Measurements from ENCODE around the gene TBC1D1. TPM values are rescaled to one million over a fixed set of nuclear protein-coding genes. Genes with fewer than 3 reads are reported as not detected.
A peak's percentile ranks its signal among the peaks of the same experiment; 100 is the strongest.

TBC1D1 gene
- total RNA-seq, 1 donor from 2014 or later = 129 TPM

DNA sequence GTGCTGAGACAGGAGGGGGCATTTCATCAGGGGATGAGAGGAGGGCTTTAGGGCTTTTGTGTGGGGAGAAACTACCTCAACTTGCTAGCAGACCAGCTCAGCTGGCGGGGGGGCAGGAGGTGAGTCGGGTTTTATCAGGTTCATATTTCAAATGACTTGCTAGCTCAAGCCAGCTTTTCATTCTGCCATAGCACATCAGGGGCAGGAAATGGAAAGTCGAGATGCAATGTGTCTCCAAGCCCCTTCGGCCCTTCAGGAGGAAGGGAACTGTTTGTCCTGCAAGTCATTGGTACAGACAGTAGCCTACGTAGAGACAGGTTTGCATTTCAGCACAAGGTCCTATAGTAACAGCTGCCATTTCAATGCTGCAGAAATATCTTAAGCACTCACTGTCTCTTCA is 263.4 kb downstream of the TBC1D1 start:
- TF ChIP-seq CTCF (IDR thresholded peaks at IDR 0.05; ENCODE audit: borderline replicate concordance) = no peak
- Histone ChIP-seq H3K9me3 (replicated peaks) (no peaks in the 10 kb centered on the region), H3K27ac (replicated peaks) (peak overlapping the region; percentile 87), H3K36me3 (no peaks in the 10 kb centered on the region), H3K27me3 (ENCODE audit: low read depth) (no peaks in the 10 kb centered on the region), H3K4me3 (no peak overlapping the region), H3K4me1 (peaks cover 53% of the 10 kb centered on the region)
- no peak for DNase-seq
- intact Hi-C loops (cut with micrococcal nuclease) = loop anchor here (10.0 kb wide), 1 partner anchor 79 kb away; no protein-coding TSS in a partner anchor

- no peaks in the 10 kb centered on the region for H3K36me3 ChIP-seq
- peaks cover 48% of the 10 kb centered on the region for H3K4me1 ChIP-seq
- H3K27me3 ChIP-seq (ENCODE audit: low read depth) = no peaks in the 10 kb centered on the region
- H3K9me3 ChIP-seq (replicated peaks) = no peaks in the 10 kb centered on the region
- H3K4me3 ChIP-seq = peak overlapping the region; percentile 5
- intact Hi-C loops (cut with micrococcal nuclease) = loop anchor here (10.0 kb wide), 1 partner anchor 80 kb away; no protein-coding TSS in a partner anchor
- peak; percentile 69 for DNase-seq
- peak overlapping the region; percentile 87 for H3K27ac ChIP-seq (replicated peaks)
- TF ChIP-seq CTCF (IDR thresholded peaks at IDR 0.05; ENCODE audit: borderline replicate concordance) = no peak
Observed at GRCh38 chr4:38154681-38155588, 264.1 kb downstream of the TBC1D1 start.

DNA sequence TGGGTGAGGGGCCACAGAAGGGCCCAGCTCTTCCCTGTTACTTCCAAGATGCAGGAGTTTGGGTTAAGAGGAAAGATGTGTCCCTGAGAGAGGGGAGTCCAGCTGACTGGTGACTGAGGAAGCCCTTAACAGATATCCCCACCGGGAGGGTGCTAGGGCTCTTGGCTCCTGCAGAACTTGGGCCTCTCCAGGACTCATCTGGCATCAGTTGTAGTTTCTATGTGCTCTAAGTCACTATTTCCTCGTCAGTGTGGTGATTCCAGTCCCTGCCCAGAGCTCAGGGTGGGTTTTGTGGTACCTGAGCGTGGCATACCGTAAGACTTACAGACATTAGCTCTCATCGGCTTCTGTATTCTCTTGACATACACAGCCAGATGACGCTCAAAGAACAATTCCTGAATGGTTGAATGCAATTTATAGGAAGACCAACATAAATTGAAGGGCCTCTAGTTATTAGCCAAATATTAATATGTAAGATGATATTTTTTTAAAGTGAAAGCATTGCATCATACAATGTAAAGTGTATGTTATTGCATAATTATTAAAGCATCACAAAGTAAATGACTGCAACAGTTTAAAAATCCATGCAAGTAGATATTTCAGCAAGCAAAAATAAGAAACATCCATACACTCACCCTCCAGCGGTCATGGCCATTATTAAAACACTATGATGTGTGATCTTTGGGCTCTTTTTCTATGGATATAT is 264.9 kb downstream of the TBC1D1 start:
- Histone ChIP-seq H3K36me3 (no peaks in the 10 kb centered on the region), H3K27ac (replicated peaks) (peak overlapping the region; percentile 87), H3K4me1 (peaks cover 44% of the 10 kb centered on the region), H3K27me3 (ENCODE audit: low read depth) (no peaks in the 10 kb centered on the region), H3K9me3 (replicated peaks) (no peaks in the 10 kb centered on the region), H3K4me3 (no peak overlapping the region)
- no peak for DNase-seq
- TF ChIP-seq CTCF (IDR thresholded peaks at IDR 0.05; ENCODE audit: borderline replicate concordance) = no peak
- intact Hi-C loops (cut with micrococcal nuclease) = loop anchor here (10.0 kb wide), 1 partner anchor 81 kb away; no protein-coding TSS in a partner anchor

DNA sequence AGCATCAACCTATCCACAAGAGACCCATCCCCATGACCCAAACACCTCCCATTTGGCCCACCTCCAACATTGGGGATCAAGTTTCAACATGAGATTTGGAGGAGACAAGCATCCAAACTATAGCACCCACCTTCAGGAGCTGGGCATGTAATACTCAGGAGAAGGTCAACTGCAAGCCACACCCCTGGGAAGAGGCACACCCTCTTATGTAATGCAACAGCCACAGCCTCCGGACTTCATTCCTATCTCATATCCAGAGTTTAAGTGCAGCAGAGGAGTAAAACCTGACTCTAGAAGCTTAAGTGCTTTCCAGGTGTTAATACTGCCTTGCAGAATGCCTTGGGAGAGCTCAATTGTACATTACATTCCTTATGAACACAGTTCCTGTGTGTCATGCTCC is 266.7 kb downstream of the TBC1D1 start:
- intact Hi-C loops (cut with micrococcal nuclease) = loop anchor here (10.0 kb wide), 1 partner anchor 83 kb away; no protein-coding TSS in a partner anchor
- no peaks in the 10 kb centered on the region for H3K36me3 ChIP-seq
- peak overlapping the region; percentile 58 for H3K27ac ChIP-seq (replicated peaks)
- H3K27me3 ChIP-seq (ENCODE audit: low read depth) = no peaks in the 10 kb centered on the region
- DNase-seq = no peak
- peaks cover 60% of the 10 kb centered on the region for H3K4me1 ChIP-seq
- no peaks in the 10 kb centered on the region for H3K9me3 ChIP-seq (replicated peaks)
- H3K4me3 ChIP-seq = no peak overlapping the region
- TF ChIP-seq CTCF (IDR thresholded peaks at IDR 0.05; ENCODE audit: borderline replicate concordance) = no peak

- H3K36me3 ChIP-seq = no peaks in the 10 kb centered on the region
- TF ChIP-seq CTCF (IDR thresholded peaks at IDR 0.05; ENCODE audit: borderline replicate concordance) = no peak
- DNase-seq = no peak
Observed at GRCh38 chr4:38160487-38161207, 269.8 kb downstream of the TBC1D1 start.

More at GRCh38 chr4:38160487-38161207, 269.8 kb downstream of the TBC1D1 start:
- Histone ChIP-seq H3K27me3 (ENCODE audit: low read depth) (no peaks in the 10 kb centered on the region), H3K27ac (replicated peaks) (peak overlapping the region; percentile 37), H3K4me3 (no peak overlapping the region), H3K9me3 (replicated peaks) (peaks cover 7% of the 10 kb centered on the region), H3K4me1 (peaks cover 42% of the 10 kb centered on the region)
- intact Hi-C loops (cut with micrococcal nuclease) = no loop called here
